Adrenal gland (tissue), 12 donors: Measurements from ENCODE around the gene BLTP3A. TPM values are rescaled to one million over a fixed set of nuclear protein-coding genes. Genes with fewer than 3 reads are reported as not detected.
"Not testable (repeated sequence)": the region's sequence is repeated elsewhere in the genome, so short reads cannot be mapped to it uniquely, and the experiment has no call there.

ENCODE experiments used
- DNase-seq, 7 donors: peaks; one replicate each; pipeline ENCODE4 v3.0.0-alpha.2; 2019 to 2020
- H3K27ac ChIP-seq, 5 donors: fragments of 200-600 bp; sonication (generic) in 4 of 5; 1 replicate in 3 of 5; 2 replicates in 2 of 5; pipeline versions ENCODE4 v1.5.1 to v1.8.0; 2016 to 2020; ENCODE audit warnings: mild to moderate bottlenecking in 1 of 5
- H3K27me3 ChIP-seq: fragments of 200-600 bp; 2 replicates; pipeline ENCODE4 v1.8.0; 2021
- H3K36me3 ChIP-seq, 2 donors: fragments of 200-600 bp; replicated peaks in 1 of 2; 1 replicate in 1 of 2; 2 replicates in 1 of 2; pipeline versions ENCODE4 v1.5.1 to v1.8.0; 2018 to 2022
- H3K4me1 ChIP-seq, 2 donors: fragments of 200-600 bp; replicated peaks in 1 of 2; 1 replicate in 1 of 2; 2 replicates in 1 of 2; pipeline versions ENCODE4 v1.5.1 to v1.8.0; 2018 to 2021
- H3K4me3 ChIP-seq, 4 donors: fragments of 200-600 bp; sonication (generic) in 3 of 4; one replicate each; pipeline ENCODE4 v1.5.1; 2016 to 2018
- H3K9me3 ChIP-seq, 3 donors: fragments of 200-600 bp; sonication (generic) in 1 of 3; replicated peaks in 1 of 3; 1 replicate in 2 of 3; 2 replicates in 1 of 3; pipeline versions ENCODE4 v1.5.1 to v1.8.0; 2016 to 2021
- CTCF ChIP-seq, 6 experiments: fragments of 450-650 bp in 4 of 6; fragments of 200-600 bp in 2 of 6; sonication (generic) in 1 of 6; IDR thresholded peaks; 1 replicate in 5 of 6; 2 replicates in 1 of 6; pipeline versions ENCODE4 v1.5.1 to v1.8.0; 2016 to 2021; ENCODE audit warnings: antibody characterized with exemption in 6 of 6, mild to moderate bottlenecking in 2 of 6, moderate library complexity in 1 of 6
- POLR2A ChIP-seq, 2 donors: fragments of 450-650 bp; IDR thresholded peaks; one replicate each; pipeline ENCODE4 v1.6.1; 2017; ENCODE audit warnings: antibody characterized with exemption in 2 of 2, mild to moderate bottlenecking in 2 of 2, moderate library complexity in 1 of 2
- WGBS, 4 donors: extraction: QIAGEN DNeasy Blood & Tissue Kit in 2 of 4; methylation state at CpG; one replicate each; pipeline versions ENCODE4 v1.1.5 to v1.1.7; 2013 to 2017; 5-methylcytosine and 5-hydroxymethylcytosine counted together
- intact Hi-C, 2 donors: fragments of 100-400 bp; cut with DNase I; formaldehyde crosslinking; loops; one replicate each; pipeline versions ENCODE4 v1.14.1 to v1.15.0; 2022 to 2023
- polyA plus RNA-seq, 3 donors: library from polyadenylated mRNA; stranded (reverse); fragments of 200-250 nt in 2 of 3; fragments of 350-450 nt in 1 of 3; fragmentation: Illumina TruSeq in 1 of 3; extraction: RNeasy Lipid Tissue Mini Kit (QIAGEN cat#74804) in 1 of 3; gene quantifications; one replicate each; pipeline ENCODE4 v1.2.3, GENCODE V29; 2013 to 2014
- total RNA-seq, 9 donors: library from RNA; depleted of rRNA in 4 of 9; stranded (reverse); fragments of >200 nt in 4 of 9; fragments of 120-200 nt in 1 of 9; fragmentation: NEBNext Ultra II Directional in 1 of 9; extraction: Animal tissue kit (Norgen Biotek cat#: 25700) in 1 of 9; gene quantifications; one replicate each; pipeline versions ENCODE4 v1.1.0 to v1.2.4, GENCODE V29; 2013 to 2023
- donor health status: healthy with polysubstance abuse.
- donor health status: Bipolar disorder and iron deficiency.
- donor health status: DM: yes; HTN: yes; CAD: no.
- donor health status: DM: no; HTN: no; CAD: no.
- donor health status: DM: no; HTN: no; CAD: no.
- donor health status: DM: yes; HTN: yes; CAD: no.

BLTP3A gene
- total and polyA plus RNA-seq, 12 donors: 2.2 to 21.4 (median 14.4) TPM

GRCh38 chr6:34813028-34813713 lies 21.3 kb downstream of the BLTP3A start:
- Histone ChIP-seq H3K4me1 (peaks cover 0 to 11% of the 10 kb centered on the region in 2 donors), H3K4me3 (no peak overlapping the region), H3K27ac (no peak overlapping the region), H3K9me3 (no peaks in the 10 kb centered on the region), H3K36me3 (no peaks in the 10 kb centered on the region), H3K27me3 (no peaks in the 10 kb centered on the region)
- intact Hi-C loops: no loop called here
- no peak for DNase-seq
- 77 to 84% (median 80%) methylated on average over 3 of the region's 3 CpGs for WGBS, 4 donors
- no peak for TF ChIP-seq POLR2A (IDR thresholded peaks at IDR 0.05)

GRCh38 chr6:34816635-34817301 lies 24.9 kb downstream of the BLTP3A start:
- H3K36me3 ChIP-seq: no peaks in the 10 kb centered on the region
- H3K27ac ChIP-seq: peak overlapping the region in 3 of 5 donors; percentile 11 to 48 (median 46)
- H3K4me3 ChIP-seq: no peak overlapping the region
- H3K4me1 ChIP-seq: peaks cover 0 to 26% of the 10 kb centered on the region in 2 donors
- 63 to 76% (median 70%) methylated on average over 5 of the region's 5 CpGs for WGBS, 4 donors
- TF ChIP-seq CTCF (IDR thresholded peaks at IDR 0.05): no peak
- TF ChIP-seq POLR2A (IDR thresholded peaks at IDR 0.05): no peak
- H3K27me3 ChIP-seq: no peaks in the 10 kb centered on the region
- no peak for DNase-seq
- intact Hi-C loops: no loop called here
- no peaks in the 10 kb centered on the region for H3K9me3 ChIP-seq

- no peak for TF ChIP-seq POLR2A (IDR thresholded peaks at IDR 0.05)
- no peak for TF ChIP-seq CTCF (IDR thresholded peaks at IDR 0.05)
Observed at GRCh38 chr6:34817446-34817845, 25.6 kb downstream of the BLTP3A start.

GRCh38 chr6:34818872-34819570 lies 27.1 kb downstream of the BLTP3A start:
- Histone ChIP-seq H3K27ac (peak overlapping the region in 1 of 5 donors; percentile 9), H3K36me3 (peaks cover 0 to 11% of the 10 kb centered on the region in 2 donors), H3K4me1 (peaks cover 0 to 22% of the 10 kb centered on the region in 2 donors)
- DNase-seq, H3K9me3 ChIP-seq, intact Hi-C loops, H3K27me3 ChIP-seq, H3K4me3 ChIP-seq: not testable (repeated sequence)
- WGBS, 4 donors: 67 to 79% (median 78%) methylated on average over 1 to 4 of the region's 4 CpGs

More at GRCh38 chr6:34817446-34817845, 25.6 kb downstream of the BLTP3A start:
- Histone ChIP-seq H3K4me3 (no peak overlapping the region), H3K9me3 (no peaks in the 10 kb centered on the region), H3K4me1 (peaks cover 0 to 26% of the 10 kb centered on the region in 2 donors), H3K27me3 (no peaks in the 10 kb centered on the region), H3K36me3 (no peaks in the 10 kb centered on the region), H3K27ac (peak overlapping the region in 2 of 5 donors; percentile 11 to 30)
- no peak for DNase-seq
- 79 to 100% (median 88%) methylated on average over 1 of the region's 1 CpG for WGBS, 4 donors
- intact Hi-C loops: no loop called here
